Brain microvascular endothelial cell (primary cell): ENCODE data around the gene GRIK5.

Experiments
- DNase-seq: peaks from one replicate; pipeline ENCODE4 v3.0.0-alpha.2; 2020
- H3K27ac ChIP-seq: fragments of 250-450 bp; sonication (Bioruptor Pico); 2 replicates; pipeline ENCODE4 v1.5.1; 2020; ENCODE audit warnings: mild to moderate bottlenecking, moderate library complexity
- H3K27me3 ChIP-seq: fragments of 250-450 bp; sonication (Bioruptor Pico); replicated peaks from 2 replicates; pipeline ENCODE4 v1.5.1; 2020; ENCODE audit warnings: mild to moderate bottlenecking
- H3K36me3 ChIP-seq: fragments of 250-450 bp; sonication (Bioruptor Pico); replicated peaks from 2 replicates; pipeline ENCODE4 v1.5.1; 2020; ENCODE audit warnings: mild to moderate bottlenecking
- H3K4me3 ChIP-seq: 2 replicates; pipeline ENCODE4 v1.5.1; 2011; ENCODE audit warnings: low read depth, mild to moderate bottlenecking, control low read depth, low read length, moderate library complexity
- CTCF ChIP-seq: IDR thresholded peaks from 2 replicates; pipeline ENCODE4 v1.5.1; 2011; ENCODE audit warnings: low read depth, mild to moderate bottlenecking, moderate library complexity, low read length, control low read depth, inconsistent platforms; ENCODE audit errors: missing control alignments
- in situ Hi-C: cut with HindIII; loops from 2 replicates; pipeline ENCODE4 v1.10.0; 2017; ENCODE audit warnings: low sequenced_read_pairs, low pct_ligation_motif_present

GRIK5 gene

GRCh38 chr19:41981724-41982123 is 88.3 kb downstream of the GRIK5 start:
- H3K36me3 ChIP-seq: no peaks in the 10 kb centered on the region
- in situ Hi-C loops: no loop called here
- no peak for TF ChIP-seq CTCF
- no peak overlapping the region for H3K27ac ChIP-seq
- H3K27me3 ChIP-seq: no peaks in the 10 kb centered on the region
- no peak overlapping the region for H3K4me3 ChIP-seq
- DNase-seq: no peak

GRCh38 chr19:41978470-41978869 is 91.5 kb downstream of the GRIK5 start:
- in situ Hi-C loops: no loop called here
- H3K36me3 ChIP-seq: no peaks in the 10 kb centered on the region
- DNase-seq: no peak
- no peak for TF ChIP-seq CTCF
- H3K27ac ChIP-seq: no peak overlapping the region
- H3K27me3 ChIP-seq: no peaks in the 10 kb centered on the region
- H3K4me3 ChIP-seq: no peak overlapping the region

GRCh38 chr19:41977916-41978315 is 92.1 kb downstream of the GRIK5 start:
- Histone ChIP-seq H3K4me3 (no peak overlapping the region), H3K27me3 (no peaks in the 10 kb centered on the region), H3K27ac (no peak overlapping the region), H3K36me3 (no peaks in the 10 kb centered on the region)
- in situ Hi-C loops: no loop called here
- DNase-seq: no peak
- TF ChIP-seq CTCF: no peak

GRCh38 chr19:41974652-41975051 is 95.4 kb downstream of the GRIK5 start:
- no peak for TF ChIP-seq CTCF
- no peak overlapping the region for H3K4me3 ChIP-seq
- no peak for DNase-seq
- no peak overlapping the region for H3K27ac ChIP-seq
- H3K36me3 ChIP-seq: no peaks in the 10 kb centered on the region
- no peaks in the 10 kb centered on the region for H3K27me3 ChIP-seq
- in situ Hi-C loops: no loop called here

- Histone ChIP-seq H3K27ac (no peak overlapping the region), H3K4me3 (no peak overlapping the region), H3K36me3 (no peaks in the 10 kb centered on the region), H3K27me3 (no peaks in the 10 kb centered on the region)
- no peak for TF ChIP-seq CTCF
- in situ Hi-C loops: no loop called here
- DNase-seq: no peak
Measured at GRCh38 chr19:41971363-41971762, 98.6 kb downstream of the GRIK5 start.

- no peak for DNase-seq
- Histone ChIP-seq H3K27ac (no peak overlapping the region), H3K36me3 (no peaks in the 10 kb centered on the region), H3K4me3 (no peak overlapping the region), H3K27me3 (peaks cover 2% of the 10 kb centered on the region)
- in situ Hi-C loops: no loop called here
- no peak for TF ChIP-seq CTCF
Measured at GRCh38 chr19:41969772-41970458, 100.1 kb downstream of the GRIK5 start.
